Loucy (cell line): ENCODE measurements around the gene ERO1A.

ENCODE experiments used
- CTCF ChIP-seq: fragments of 200-600 bp; sonication (generic); conservative IDR thresholded peaks from 2 replicates; pipeline ENCODE4 v1.5.1; 2014; ENCODE audit warnings: mild to moderate bottlenecking, antibody characterized with exemption, low read length
- EZH2phosphoT487 ChIP-seq: fragments of 200-600 bp; IDR thresholded peaks from 2 replicates; pipeline ENCODE4 v1.6.1; 2018; ENCODE audit warnings: antibody characterized with exemption, mild to moderate bottlenecking, moderate library complexity, borderline replicate concordance

- TF ChIP-seq EZH2phosphoT487 (no peak), CTCF (no peak)
Observed at GRCh38 chr14:52693036-52693435, 2.3 kb downstream of the ERO1A start.
